ENCODE measurements around the gene TGFB3.

- TF ChIP-seq POLR2AphosphoS5 (IDR thresholded peaks at IDR 0.05) (no peak), CTCF (IDR thresholded peaks at IDR 0.05; ENCODE audit: poor library complexity, severe bottlenecking) (no peak), SMC3 (conservative IDR thresholded peaks at IDR 0.05; ENCODE audit: poor library complexity) (no peak), EZH2 (IDR thresholded peaks at IDR 0.05; ENCODE audit: borderline replicate concordance, insufficient read depth, low read length, poor library complexity, severe bottlenecking) (no peak), REST (IDR thresholded peaks at IDR 0.05; ENCODE audit: borderline replicate concordance) (no peak), RAD21 (conservative IDR thresholded peaks at IDR 0.05) (no peak), EP300 (conservative IDR thresholded peaks at IDR 0.05; ENCODE audit: poor library complexity, severe bottlenecking) (no peak), TAF1 (IDR thresholded peaks at IDR 0.05; ENCODE audit: low read depth) (no peak), MXI1 (conservative IDR thresholded peaks at IDR 0.05; ENCODE audit: poor library complexity, severe bottlenecking) (no peak)
Measured at GRCh38 chr14:75910048-75910447, 71.7 kb downstream of the TGFB3 start.
